Measurements from ENCODE around the gene DARS1. TPM values are rescaled to one million over a fixed set of nuclear protein-coding genes. Genes with fewer than 3 reads are reported as not detected.
A peak's percentile ranks its signal among the peaks of the same experiment; 100 is the strongest.

The DARS1 gene
- total RNA-seq (2014; rRNA removed; shearing (Covaris generic)) (115 and 145 TPM in 2 replicates), polyA plus RNA-seq (2016; fragmentation: Nextera tagmentation; extraction: Ambion mirVana) (148 and 165 TPM in 2 replicates)
- long read RNA-seq, transcript DARS-201 (16 exons, 2,361 nt): major isoform, 198 of 226 reads
- long read RNA-seq, partial matches to known transcripts: 15 of 226 reads
- long read RNA-seq, other reads (novel, unspliced or antisense): 13 of 226 reads

GRCh38 chr2:135985018-135985825 is at the start of gene DARS1:
DARS1 (minus strand) TSS chr2:135985626; CDS start chr2:135985468, 158 bp downstream.
- H3K4me3 Mint-ChIP-seq: peak within 1 kb of the TSS; percentile 94
- H3K79me2 ChIP-seq (replicated peaks; ENCODE audit: insufficient read depth): peaks cover 45% of the 10 kb centered on the region
- H3K27me3 ChIP-seq (ENCODE audit: insufficient read depth): no peaks in the 10 kb centered on the region
- peak within 1 kb of the TSS; percentile 92 for H2AFZ ChIP-seq
- H3K27ac Mint-ChIP-seq: peak within 1 kb of the TSS; percentile 97
- no peaks in the 10 kb centered on the region for H3K9me3 Mint-ChIP-seq
- DNase-seq (ENCODE audit: low spot score) (peak; percentile 98), ATAC-seq (peak; percentile 93)
- peak within 1 kb of the TSS; percentile 94 for H3K27ac ChIP-seq (ENCODE audit: low read depth)
- H4K20me1 ChIP-seq (replicated peaks; ENCODE audit: insufficient read depth): 0 out of 2 replicates have a peak, but pooled peaks cover 3% of the 10 kb centered on the region
- peaks cover 14% of the 10 kb centered on the region; the same call in 1 of the 2 replicates for H3K4me1 ChIP-seq (ENCODE audit: insufficient read depth)
- peaks cover 22% of the 10 kb centered on the region; the same call in 2 of the 3 replicates for H3K36me3 Mint-ChIP-seq (ENCODE audit: low read depth)
- H3F3A ChIP-seq (replicated peaks; ENCODE audit: low read depth): no peaks in the 10 kb centered on the region; the same call in 1 of the 2 replicates
- peak within 1 kb of the TSS; percentile 85 for H3K4me3 ChIP-seq
- no peaks in the 10 kb centered on the region; the same call in 1 of the 2 replicates for H3K36me3 ChIP-seq (ENCODE audit: insufficient read depth)
- TF ChIP-seq CREB1 (CRISPR knock-in tag; IDR thresholded peaks at IDR 0.05; ENCODE audit: low read depth) (peak; percentile 38; the same call in 1 of the 2 replicates), ETS1 (IDR thresholded peaks at IDR 0.05) (no peak; the same call in none of the 2 replicates), POLR2AphosphoS5 (IDR thresholded peaks at IDR 0.05; ENCODE audit: low read depth) (peak; percentile 83)
- peaks cover 16% of the 10 kb centered on the region for H3K4me1 Mint-ChIP-seq
- no peaks in the 10 kb centered on the region for H3K27me3 Mint-ChIP-seq (ENCODE audit: insufficient read depth, low read depth, poor library complexity)
- H3K9me2 ChIP-seq (ENCODE audit: insufficient read depth): peaks cover 10% of the 10 kb centered on the region; the same call in 1 of the 2 replicates
- H3K4me2 ChIP-seq: peak within 1 kb of the TSS; percentile 87

- no peak overlapping the region for H3K27ac Mint-ChIP-seq
Measured at GRCh38 chr2:136034629-136035028, 49.2 kb upstream of the DARS1 start.

More at GRCh38 chr2:136034629-136035028, 49.2 kb upstream of the DARS1 start:
- ATAC-seq (no peak), DNase-seq (ENCODE audit: low spot score) (no peak)
- Histone ChIP-seq H3K27ac (ENCODE audit: low read depth) (no peak overlapping the region), H4K20me1 (replicated peaks; ENCODE audit: insufficient read depth) (no peaks in the 10 kb centered on the region), H3F3A (replicated peaks; ENCODE audit: low read depth) (no peaks in the 10 kb centered on the region), H3K9me2 (ENCODE audit: insufficient read depth) (no peaks in the 10 kb centered on the region), H3K36me3 (ENCODE audit: insufficient read depth) (no peaks in the 10 kb centered on the region), H3K27me3 (ENCODE audit: insufficient read depth) (no peaks in the 10 kb centered on the region), H3K4me2 (no peak overlapping the region), H3K4me1 (ENCODE audit: insufficient read depth) (no peaks in the 10 kb centered on the region), H3K4me3 (no peak overlapping the region), H3K79me2 (replicated peaks; ENCODE audit: insufficient read depth) (no peaks in the 10 kb centered on the region), H2AFZ (no peak overlapping the region; the same call in 1 of the 2 replicates)
- Mint-ChIP-seq H3K36me3 (ENCODE audit: low read depth) (no peaks in the 10 kb centered on the region), H3K4me1 (no peaks in the 10 kb centered on the region), H3K9me3 (no peaks in the 10 kb centered on the region), H3K27me3 (ENCODE audit: insufficient read depth, low read depth, poor library complexity) (no peaks in the 10 kb centered on the region), H3K4me3 (no peak overlapping the region)
- no peak for TF ChIP-seq CTCF (conservative IDR thresholded peaks at IDR 0.05; ENCODE audit: low read depth in 2 of 2)
- TF ChIP-seq EZH2phosphoT487 (IDR thresholded peaks at IDR 0.05; ENCODE audit: unreplicated experiment): no peak
- TF ChIP-seq ZNF331 (CRISPR knock-in tag; IDR thresholded peaks at IDR 0.05; ENCODE audit: low read depth): no peak
- no peak for TF ChIP-seq JUNB (IDR thresholded peaks at IDR 0.05; ENCODE audit: unreplicated experiment)

All from GM23338 (cell line).